Measurements from ENCODE around the gene ABCG5. TPM values are rescaled to one million over a fixed set of nuclear protein-coding genes. Genes with fewer than 3 reads are reported as not detected.

ABCG5 gene
- total RNA-seq, 2 experiments from 2014 or later, result not detected

DNA sequence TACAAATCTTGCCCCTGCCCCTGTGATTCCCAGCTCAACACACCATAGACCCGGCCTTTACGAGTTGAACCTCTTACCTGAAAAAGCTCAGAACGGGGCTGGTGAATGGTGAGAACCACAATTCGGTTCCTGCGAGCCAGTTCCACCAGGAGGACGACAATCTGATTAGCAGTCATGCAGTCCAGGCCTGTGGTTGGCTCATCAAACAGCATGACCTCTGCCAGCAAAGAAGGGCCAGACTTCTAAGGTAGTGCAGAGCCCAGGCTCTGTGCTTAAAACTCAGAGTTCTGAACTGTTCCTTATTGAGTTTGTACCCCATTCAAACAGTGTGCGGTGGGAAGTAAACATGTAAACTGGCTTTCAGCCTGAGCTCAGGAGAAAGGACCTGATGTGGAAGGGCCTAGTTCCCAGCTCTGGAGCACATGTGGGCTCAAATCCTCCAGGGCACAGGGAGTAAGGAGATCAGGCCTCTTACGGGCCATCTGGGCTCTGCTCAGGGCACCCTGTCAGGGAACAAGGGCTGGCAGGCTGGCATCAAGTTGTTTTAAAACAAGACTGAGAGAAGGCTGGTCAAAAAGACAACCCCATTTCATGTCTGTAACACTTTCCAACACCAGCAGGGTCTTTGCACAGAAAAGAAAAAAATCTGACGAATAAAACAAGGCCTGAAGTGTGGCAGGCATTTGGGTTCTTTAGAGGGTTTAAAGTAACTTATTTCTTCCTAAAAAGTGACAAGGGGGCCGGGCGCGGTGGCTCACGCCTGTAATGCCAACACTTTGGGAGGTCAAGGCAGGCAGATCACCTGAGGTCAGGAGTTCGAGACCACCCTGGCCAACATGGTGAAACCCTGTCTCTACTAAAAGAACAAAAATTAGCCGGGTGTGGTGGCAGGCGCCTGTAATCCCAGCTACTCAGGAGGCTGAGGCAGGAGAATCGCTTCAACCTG is 12.1 kb downstream of the ABCG5 start:
- DNase-seq, result no peak
- H3K9me3 Mint-ChIP-seq, result no peaks in the 10 kb centered on the region
- peaks cover 3% of the 10 kb centered on the region for H3K4me1 Mint-ChIP-seq
- no peak overlapping the region for H3K4me3 Mint-ChIP-seq
- peaks cover 42% of the 10 kb centered on the region for H3K27me3 Mint-ChIP-seq
- no peaks in the 10 kb centered on the region for H3K36me3 Mint-ChIP-seq
- no peak overlapping the region for H3K27ac Mint-ChIP-seq

DNA sequence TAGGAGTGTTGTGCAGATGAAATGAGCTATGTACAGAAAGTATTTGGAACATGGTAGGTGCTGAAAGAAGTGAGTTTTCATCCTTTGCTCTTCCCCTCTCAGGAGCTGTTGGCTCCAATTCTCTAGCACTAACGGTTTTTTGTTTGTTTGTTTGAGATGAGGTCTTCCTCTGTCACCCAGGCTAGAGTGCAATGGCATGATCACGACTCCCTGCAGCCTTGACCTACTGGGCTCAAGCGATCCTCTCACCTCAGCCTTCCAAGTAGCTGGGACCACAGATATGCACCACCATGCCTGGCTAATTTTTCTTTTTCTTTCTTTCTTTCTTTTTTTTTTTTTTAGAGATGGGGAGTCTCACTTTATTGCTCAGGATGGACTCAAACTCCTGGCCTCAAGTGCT is 12.8 kb downstream of the ABCG5 start:
- Mint-ChIP-seq H3K9me3 (no peaks in the 10 kb centered on the region), H3K27me3 (peaks cover 41% of the 10 kb centered on the region), H3K4me3 (no peak overlapping the region), H3K36me3 (no peaks in the 10 kb centered on the region), H3K27ac (no peak overlapping the region), H3K4me1 (no peaks in the 10 kb centered on the region)
- DNase-seq, result no peak

DNA sequence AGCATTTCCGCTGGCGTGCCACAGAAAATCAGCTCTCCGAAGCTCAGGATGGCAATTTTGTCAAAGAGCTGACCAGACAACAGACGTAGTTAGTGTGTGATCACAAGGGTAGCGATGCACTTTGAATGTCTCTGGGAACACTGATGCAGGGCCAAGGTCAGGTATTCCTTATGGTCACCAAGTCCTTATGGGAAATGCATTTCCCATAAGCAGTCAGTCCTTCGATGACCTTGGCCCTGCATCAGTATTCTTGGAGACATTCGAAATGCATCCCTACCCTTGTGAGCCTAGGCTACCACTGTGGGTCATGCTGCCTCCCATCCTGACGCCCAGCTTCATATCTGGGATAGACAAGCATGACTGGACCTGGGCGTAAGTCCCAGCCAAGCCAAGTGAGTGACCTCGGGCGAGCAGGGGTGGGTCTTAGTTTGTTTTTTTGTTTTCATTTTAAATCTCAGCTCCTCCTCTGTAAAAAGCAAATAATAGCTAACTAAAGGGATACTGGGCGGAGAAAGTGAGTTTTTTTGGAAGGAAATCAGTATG is 13.6 kb downstream of the ABCG5 start:
- no peaks in the 10 kb centered on the region for H3K4me1 Mint-ChIP-seq
- H3K27me3 Mint-ChIP-seq, result peaks cover 33% of the 10 kb centered on the region
- no peak overlapping the region for H3K27ac Mint-ChIP-seq
- H3K36me3 Mint-ChIP-seq, result no peaks in the 10 kb centered on the region
- no peak overlapping the region for H3K4me3 Mint-ChIP-seq
- no peaks in the 10 kb centered on the region for H3K9me3 Mint-ChIP-seq
- no peak for DNase-seq

DNA sequence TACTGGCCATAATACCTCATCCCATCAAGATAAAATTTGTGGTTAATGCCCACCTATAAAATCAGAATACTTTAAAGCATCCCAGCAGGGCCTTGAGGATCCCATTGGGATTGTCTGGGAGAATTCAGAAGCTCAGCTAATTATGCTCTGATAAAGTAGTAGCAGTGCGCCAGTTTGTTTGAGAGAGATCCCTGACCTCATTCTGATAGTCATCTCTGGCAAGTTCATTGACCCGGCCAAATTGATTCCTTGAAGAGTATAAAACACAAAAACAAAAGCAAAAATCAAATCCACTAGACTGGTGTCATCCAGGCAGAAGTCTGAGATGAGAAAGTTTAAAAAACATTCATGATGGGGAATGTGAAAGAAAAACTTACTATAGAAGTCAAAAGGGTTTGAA is 14.1 kb downstream of the ABCG5 start:
- no peak overlapping the region for H3K4me3 Mint-ChIP-seq
- H3K27ac Mint-ChIP-seq, result no peak overlapping the region
- DNase-seq, result no peak
- no peaks in the 10 kb centered on the region for H3K36me3 Mint-ChIP-seq
- H3K4me1 Mint-ChIP-seq, result no peaks in the 10 kb centered on the region
- H3K27me3 Mint-ChIP-seq, result peaks cover 30% of the 10 kb centered on the region
- H3K9me3 Mint-ChIP-seq, result no peaks in the 10 kb centered on the region

DNA sequence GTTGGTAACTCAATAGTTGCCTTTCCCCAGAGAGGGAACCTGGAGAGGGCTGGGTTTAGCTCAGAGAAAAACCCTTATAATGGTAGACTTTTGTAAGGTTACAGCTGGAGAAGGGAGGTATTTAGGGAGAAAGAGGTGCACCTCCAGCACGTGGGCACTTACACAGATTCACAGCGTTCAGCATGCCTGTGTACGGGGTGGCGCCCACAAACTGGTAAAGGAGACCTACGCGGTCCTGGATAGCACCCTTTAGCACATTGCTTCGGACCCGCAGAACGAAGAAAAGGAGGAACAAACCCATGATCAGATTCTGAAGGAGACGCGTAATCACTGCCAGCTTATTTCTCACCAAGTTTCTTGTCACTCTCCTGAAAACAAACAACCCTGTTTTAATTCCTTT is 14.9 kb downstream of the ABCG5 start:
- Mint-ChIP-seq H3K9me3 (no peaks in the 10 kb centered on the region), H3K36me3 (no peaks in the 10 kb centered on the region), H3K4me1 (no peaks in the 10 kb centered on the region), H3K27me3 (peaks cover 27% of the 10 kb centered on the region), H3K4me3 (no peak overlapping the region), H3K27ac (no peak overlapping the region)
- no peak for DNase-seq

DNA sequence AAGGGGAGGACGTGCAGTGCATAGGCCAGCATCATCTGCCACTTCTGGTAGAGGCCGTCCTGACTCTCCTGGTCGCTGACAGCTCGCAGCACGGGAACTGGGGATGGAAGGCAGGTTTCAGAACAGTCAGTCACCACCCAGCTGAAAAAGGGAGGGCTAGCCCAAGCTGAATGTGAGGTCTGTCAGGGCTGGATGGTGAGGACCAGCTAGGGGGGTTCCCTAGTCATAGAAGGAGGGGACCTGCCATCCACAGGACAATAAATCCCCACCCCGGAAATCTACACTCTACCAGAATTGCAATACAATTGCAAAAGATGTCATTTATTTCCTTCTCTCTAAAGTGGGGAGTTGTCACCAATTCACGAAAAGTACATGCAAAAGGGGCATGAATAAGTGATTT is 15.8 kb downstream of the ABCG5 start:
- no peaks in the 10 kb centered on the region for H3K9me3 Mint-ChIP-seq
- no peak overlapping the region for H3K4me3 Mint-ChIP-seq
- no peak for DNase-seq
- no peak overlapping the region for H3K27ac Mint-ChIP-seq
- peaks cover 3% of the 10 kb centered on the region for H3K4me1 Mint-ChIP-seq
- H3K36me3 Mint-ChIP-seq, result no peaks in the 10 kb centered on the region
- H3K27me3 Mint-ChIP-seq, result peaks cover 25% of the 10 kb centered on the region

DNA sequence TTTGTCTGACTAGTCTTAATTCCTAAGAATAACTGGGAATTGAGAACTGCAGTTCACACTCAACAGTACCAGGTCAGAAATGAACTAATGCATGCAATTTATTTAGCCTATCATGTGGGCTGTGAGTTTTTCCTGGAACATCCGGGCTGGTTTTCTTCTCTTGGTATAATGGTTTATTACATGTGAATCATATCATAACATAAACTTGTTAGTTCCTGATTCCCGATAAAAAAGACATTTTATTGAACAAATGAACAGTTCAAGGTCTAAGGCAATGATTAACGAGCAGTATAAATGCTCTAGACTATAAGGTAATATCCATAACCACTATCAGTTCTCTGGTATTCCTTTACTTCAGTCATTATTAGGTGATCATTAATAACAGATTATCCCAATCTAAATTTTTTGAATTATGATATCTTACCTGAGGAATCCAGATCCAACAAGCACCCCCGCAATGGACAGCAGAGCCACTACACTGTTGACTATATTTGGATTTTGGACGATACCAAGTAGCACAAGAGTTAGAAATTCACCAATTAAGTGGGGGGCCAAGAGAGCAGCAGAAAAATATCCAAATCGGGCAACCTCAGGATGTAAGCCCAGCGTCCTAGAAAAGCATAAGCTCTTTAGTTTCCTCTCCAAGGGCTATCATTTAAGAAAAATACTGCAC is 19.0 kb downstream of the ABCG5 start:
- no peak overlapping the region for H3K4me3 Mint-ChIP-seq
- H3K9me3 Mint-ChIP-seq, result peaks cover 3% of the 10 kb centered on the region
- peaks cover 3% of the 10 kb centered on the region for H3K4me1 Mint-ChIP-seq
- peaks cover 25% of the 10 kb centered on the region for H3K27me3 Mint-ChIP-seq
- DNase-seq, result no peak
- H3K27ac Mint-ChIP-seq, result no peak overlapping the region
- no peaks in the 10 kb centered on the region for H3K36me3 Mint-ChIP-seq

DNA sequence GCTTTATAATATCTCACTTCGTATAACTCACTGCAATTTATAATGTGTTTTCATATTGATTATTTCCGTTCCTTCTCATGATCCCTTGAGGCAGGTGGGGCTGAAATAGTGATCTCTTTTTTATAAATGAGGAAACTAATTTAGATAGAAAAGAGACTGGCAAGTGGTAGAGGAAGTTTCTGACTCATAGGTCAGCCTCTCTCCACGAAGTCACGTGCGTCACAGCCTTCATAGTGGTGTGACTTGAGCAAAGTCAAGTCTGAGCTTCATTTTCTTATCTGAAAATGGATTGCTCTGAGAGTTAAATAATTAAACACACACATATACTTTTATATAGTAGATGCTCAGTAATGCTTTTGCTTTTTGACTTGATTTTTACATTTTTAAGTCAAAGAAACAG is 19.9 kb downstream of the ABCG5 start:
- peaks cover 3% of the 10 kb centered on the region for H3K4me1 Mint-ChIP-seq
- H3K4me3 Mint-ChIP-seq, result no peak overlapping the region
- peak; percentile 22 for DNase-seq
- H3K27me3 Mint-ChIP-seq, result peaks cover 17% of the 10 kb centered on the region
- no peak overlapping the region for H3K27ac Mint-ChIP-seq
- H3K9me3 Mint-ChIP-seq, result peaks cover 3% of the 10 kb centered on the region
- no peaks in the 10 kb centered on the region for H3K36me3 Mint-ChIP-seq

DNA sequence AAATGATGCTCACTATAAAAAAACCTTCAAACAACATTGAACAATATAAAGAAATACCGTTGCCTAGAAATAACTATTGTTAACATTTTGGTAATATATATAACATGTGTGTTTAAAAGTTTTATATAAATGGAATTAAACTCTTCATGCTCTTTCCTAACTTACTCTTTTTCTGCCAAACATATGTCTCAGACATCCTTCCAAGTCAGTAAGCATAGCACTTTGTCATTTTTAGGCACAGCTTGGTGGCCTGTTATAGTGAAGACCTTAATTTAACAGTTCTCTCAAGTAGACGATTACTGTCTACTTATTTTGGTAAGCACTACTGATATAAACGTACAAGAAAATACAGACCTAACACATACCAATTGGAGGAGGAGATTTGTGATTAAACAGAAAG is 23.9 kb downstream of the ABCG5 start:
- Mint-ChIP-seq H3K9me3 (peaks cover 3% of the 10 kb centered on the region), H3K27me3 (peaks cover 3% of the 10 kb centered on the region), H3K4me1 (peaks cover 3% of the 10 kb centered on the region), H3K36me3 (no peaks in the 10 kb centered on the region), H3K27ac (no peak overlapping the region), H3K4me3 (no peak overlapping the region)
- DNase-seq, result no peak

DNA sequence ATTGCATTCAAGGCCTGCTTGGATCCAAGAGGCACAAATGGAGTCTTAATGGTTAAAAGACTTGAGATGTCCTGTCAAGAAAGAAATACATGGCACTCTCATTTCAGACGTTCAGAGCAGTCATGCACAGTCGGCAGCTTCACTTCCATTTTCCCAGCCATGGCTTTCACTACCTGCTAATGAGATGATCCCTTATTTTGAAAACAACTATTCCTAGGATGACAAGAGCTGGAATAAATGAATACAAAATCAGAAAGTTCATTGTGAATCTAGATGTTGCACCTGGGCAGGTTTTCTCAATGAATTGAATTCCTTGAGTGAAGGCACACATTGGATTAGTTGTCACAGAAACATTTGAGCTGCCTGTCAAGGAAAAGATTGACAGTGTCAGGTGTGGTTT is 25.7 kb downstream of the ABCG5 start:
- no peak for DNase-seq
- Mint-ChIP-seq H3K4me3 (no peak overlapping the region), H3K36me3 (no peaks in the 10 kb centered on the region), H3K27ac (no peak overlapping the region), H3K27me3 (peaks cover 3% of the 10 kb centered on the region), H3K4me1 (no peaks in the 10 kb centered on the region), H3K9me3 (peaks cover 3% of the 10 kb centered on the region)

DNA sequence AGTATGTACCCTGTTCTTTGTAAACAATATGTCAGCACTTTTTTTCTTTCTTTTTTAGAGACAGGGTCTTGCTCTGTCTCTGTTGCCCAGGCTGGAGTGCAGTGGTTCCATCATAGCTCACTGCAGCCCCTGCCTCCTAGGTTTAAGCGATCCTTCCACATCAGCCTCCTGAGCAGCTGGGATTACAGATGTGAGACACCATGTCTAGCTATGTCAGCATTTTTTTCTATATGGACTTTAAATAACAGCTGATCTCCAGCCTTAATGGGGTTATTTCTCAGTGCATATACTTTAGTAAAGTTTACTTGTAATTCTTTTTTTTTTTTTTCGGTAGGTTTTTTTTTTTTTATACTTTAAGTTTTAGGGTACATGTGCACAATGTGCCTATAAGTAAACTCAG is 26.6 kb downstream of the ABCG5 start:
- DNase-seq, result no peak
- peaks cover 3% of the 10 kb centered on the region for H3K9me3 Mint-ChIP-seq
- H3K27ac Mint-ChIP-seq, result no peak overlapping the region
- H3K27me3 Mint-ChIP-seq, result peaks cover 3% of the 10 kb centered on the region
- H3K36me3 Mint-ChIP-seq, result no peaks in the 10 kb centered on the region
- H3K4me3 Mint-ChIP-seq, result no peak overlapping the region
- H3K4me1 Mint-ChIP-seq, result no peaks in the 10 kb centered on the region

DNA sequence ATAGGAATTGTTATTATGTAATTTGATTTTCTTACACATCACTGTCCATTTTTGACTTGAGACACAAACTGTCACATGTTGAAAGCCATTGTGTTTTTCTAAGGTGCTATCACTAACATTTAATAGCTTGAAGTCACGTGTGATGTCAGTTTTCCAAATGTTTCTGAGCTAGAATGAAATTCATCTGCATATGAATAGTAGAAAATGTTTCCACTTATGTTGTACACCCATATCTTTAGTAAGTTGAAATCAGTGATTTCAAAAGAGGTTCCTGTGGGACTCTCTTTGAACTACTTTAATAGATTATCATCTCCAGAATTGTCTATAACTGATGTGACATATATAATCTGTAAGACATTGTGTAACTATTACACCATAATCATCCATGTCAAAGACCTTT is 27.8 kb downstream of the ABCG5 start:
- no peak for DNase-seq
- Mint-ChIP-seq H3K4me3 (no peak overlapping the region), H3K36me3 (no peaks in the 10 kb centered on the region), H3K4me1 (no peaks in the 10 kb centered on the region), H3K27me3 (peaks cover 3% of the 10 kb centered on the region), H3K27ac (no peak overlapping the region), H3K9me3 (peaks cover 3% of the 10 kb centered on the region)

DNA sequence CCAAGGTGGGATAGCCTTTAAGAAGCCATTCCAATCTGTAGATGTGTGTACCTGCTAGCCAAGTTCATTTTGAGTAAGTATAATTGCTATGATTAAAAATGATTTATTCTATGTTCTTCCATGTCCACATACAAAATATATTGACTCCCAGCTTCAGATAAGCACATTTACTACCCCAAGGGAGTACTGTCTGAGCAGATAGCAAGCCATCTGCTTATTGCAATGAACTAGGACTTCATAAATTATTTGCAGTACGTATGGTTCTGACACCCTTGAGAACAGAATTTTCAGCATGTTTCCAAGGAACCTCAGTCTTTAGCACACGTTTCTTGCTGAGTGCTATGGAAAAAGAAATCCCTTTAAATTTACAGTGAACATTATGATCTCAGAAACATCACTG is 28.2 kb downstream of the ABCG5 start:
- Mint-ChIP-seq H3K27ac (no peak overlapping the region), H3K4me1 (no peaks in the 10 kb centered on the region), H3K4me3 (no peak overlapping the region), H3K9me3 (peaks cover under 1% of the 10 kb centered on the region), H3K36me3 (no peaks in the 10 kb centered on the region), H3K27me3 (peaks cover 1% of the 10 kb centered on the region)
- DNase-seq, result no peak

DNA sequence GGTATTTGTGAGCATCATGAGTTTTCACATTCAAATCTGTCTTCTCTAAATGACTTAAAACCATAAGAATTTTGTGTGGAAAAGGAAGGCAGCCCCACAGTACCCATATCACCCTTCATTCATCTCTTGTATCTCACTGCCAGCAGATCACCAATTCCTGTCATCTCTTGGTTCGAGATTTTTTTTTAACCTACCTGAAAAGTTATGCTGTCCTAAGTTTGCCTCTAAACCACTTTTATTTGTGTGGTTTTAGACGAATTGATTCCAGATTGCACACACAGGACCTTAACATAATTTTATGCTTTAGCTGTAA is 32.0 kb downstream of the ABCG5 start:
- no peak overlapping the region for H3K27ac Mint-ChIP-seq
- no peaks in the 10 kb centered on the region for H3K4me1 Mint-ChIP-seq
- no peak overlapping the region for H3K4me3 Mint-ChIP-seq
- DNase-seq, result no peak
- no peaks in the 10 kb centered on the region for H3K36me3 Mint-ChIP-seq
- no peaks in the 10 kb centered on the region for H3K27me3 Mint-ChIP-seq
- no peaks in the 10 kb centered on the region for H3K9me3 Mint-ChIP-seq

DNA sequence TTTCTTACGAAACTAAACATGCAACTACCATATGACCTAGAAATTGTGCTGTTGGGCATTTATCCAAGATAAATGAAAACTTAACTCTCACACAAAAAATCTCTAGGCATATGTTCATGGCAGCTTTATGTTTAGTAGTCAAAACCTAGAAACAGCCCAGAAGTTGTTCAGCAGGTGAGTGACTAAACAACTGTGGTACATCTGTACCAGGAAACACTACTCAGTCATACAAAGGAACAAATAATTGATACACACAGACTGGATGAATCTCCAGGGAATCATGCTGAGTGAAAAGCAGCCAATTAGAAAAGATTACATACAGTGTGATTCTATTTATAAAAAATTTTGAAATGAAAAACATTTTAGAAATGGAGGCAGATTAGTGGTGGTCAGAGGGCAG is 35.5 kb downstream of the ABCG5 start:
- no peaks in the 10 kb centered on the region for H3K27me3 Mint-ChIP-seq
- H3K27ac Mint-ChIP-seq, result no peak overlapping the region
- H3K9me3 Mint-ChIP-seq, result no peaks in the 10 kb centered on the region
- no peak for DNase-seq
- no peaks in the 10 kb centered on the region for H3K4me1 Mint-ChIP-seq
- H3K4me3 Mint-ChIP-seq, result no peak overlapping the region
- no peaks in the 10 kb centered on the region for H3K36me3 Mint-ChIP-seq

DNA sequence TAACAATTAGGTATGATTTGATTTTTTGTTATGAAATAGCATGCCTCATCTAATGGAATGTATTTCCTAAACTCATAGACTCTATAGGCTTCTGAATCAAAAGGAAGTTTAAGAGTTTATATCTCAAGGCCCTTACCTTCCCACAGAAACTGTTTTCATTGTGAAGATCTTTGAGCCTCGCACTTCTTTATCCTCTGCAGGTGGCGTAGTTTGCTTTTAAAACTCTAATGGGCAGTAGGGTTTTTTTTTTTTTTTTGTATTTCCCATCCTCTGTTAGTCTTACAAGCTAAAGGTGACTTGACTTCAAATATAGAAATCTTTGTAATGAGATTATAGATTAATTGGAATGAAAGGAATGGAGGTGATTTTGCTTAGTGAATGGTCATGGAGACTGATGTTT is 36.5 kb downstream of the ABCG5 start:
- Mint-ChIP-seq H3K4me3 (no peak overlapping the region), H3K36me3 (no peaks in the 10 kb centered on the region), H3K27me3 (no peaks in the 10 kb centered on the region), H3K9me3 (no peaks in the 10 kb centered on the region), H3K27ac (no peak overlapping the region), H3K4me1 (no peaks in the 10 kb centered on the region)
- DNase-seq, result no peak
